NCI-H1930 (cell line): ENCODE measurements around the gene ECHS1.

ENCODE experiments used
- DNase-seq, 2 experiments: peaks; one replicate each; lab custom pipeline; 2025; lab: John Stamatoyannopoulos, UW

Gene ECHS1

GRCh38 chr10:133341983-133342382, 31.2 kb downstream of the ECHS1 start:
- no peak for DNase-seq

- DNase-seq, result no peak
Observed at GRCh38 chr10:133339708-133340380, 33.3 kb downstream of the ECHS1 start.

- no peak for DNase-seq
Observed at GRCh38 chr10:133338080-133339071, 34.8 kb downstream of the ECHS1 start.

GRCh38 chr10:133337370-133337725, 35.8 kb downstream of the ECHS1 start:
- DNase-seq, result no peak

DNA sequence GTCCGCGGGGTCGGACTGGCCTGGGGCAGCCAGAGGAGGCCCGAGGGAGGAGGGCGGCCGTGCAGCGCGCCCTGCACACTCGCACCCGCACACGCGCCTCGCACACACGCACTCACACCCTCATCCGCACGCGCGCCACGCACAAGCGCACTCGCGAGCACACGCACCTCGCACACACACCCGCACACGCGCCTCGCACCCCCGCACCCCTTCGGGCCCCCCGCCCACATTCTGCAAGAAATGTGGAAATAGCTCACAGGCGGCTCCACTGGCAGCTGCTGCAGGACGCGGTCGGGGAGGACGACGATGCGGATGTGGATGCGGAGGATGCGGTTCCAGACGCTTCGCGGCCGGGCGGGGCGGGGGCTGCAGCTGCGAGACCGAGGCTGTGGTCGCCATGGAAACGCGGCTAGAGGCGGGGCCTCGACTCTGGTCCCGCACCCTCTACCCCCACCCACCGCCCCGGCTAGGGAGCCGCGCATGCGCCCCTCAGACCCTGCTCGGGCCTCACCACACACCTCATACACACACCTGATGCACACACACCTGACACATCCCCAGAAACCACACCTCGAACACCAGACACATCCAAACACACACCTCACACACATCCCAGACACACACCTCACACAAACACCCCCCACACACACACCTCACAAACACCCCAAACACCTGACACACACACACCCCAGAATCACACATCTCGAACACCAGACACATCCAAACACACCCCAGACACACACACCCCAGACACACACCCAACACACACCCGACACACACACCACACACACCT, 36.4 kb downstream of the ECHS1 start, which contains the start of gene CALY:
TSS of gene CALY (minus strand) at position 320 of the 793 bp plus-strand sequence. CDS start 7,907 bp downstream, outside the sequence.
- DNase-seq, result peak; percentile 45 to 48

- no peak for DNase-seq
Observed at GRCh38 chr10:133336118-133336576, 37.0 kb downstream of the ECHS1 start.

DNA sequence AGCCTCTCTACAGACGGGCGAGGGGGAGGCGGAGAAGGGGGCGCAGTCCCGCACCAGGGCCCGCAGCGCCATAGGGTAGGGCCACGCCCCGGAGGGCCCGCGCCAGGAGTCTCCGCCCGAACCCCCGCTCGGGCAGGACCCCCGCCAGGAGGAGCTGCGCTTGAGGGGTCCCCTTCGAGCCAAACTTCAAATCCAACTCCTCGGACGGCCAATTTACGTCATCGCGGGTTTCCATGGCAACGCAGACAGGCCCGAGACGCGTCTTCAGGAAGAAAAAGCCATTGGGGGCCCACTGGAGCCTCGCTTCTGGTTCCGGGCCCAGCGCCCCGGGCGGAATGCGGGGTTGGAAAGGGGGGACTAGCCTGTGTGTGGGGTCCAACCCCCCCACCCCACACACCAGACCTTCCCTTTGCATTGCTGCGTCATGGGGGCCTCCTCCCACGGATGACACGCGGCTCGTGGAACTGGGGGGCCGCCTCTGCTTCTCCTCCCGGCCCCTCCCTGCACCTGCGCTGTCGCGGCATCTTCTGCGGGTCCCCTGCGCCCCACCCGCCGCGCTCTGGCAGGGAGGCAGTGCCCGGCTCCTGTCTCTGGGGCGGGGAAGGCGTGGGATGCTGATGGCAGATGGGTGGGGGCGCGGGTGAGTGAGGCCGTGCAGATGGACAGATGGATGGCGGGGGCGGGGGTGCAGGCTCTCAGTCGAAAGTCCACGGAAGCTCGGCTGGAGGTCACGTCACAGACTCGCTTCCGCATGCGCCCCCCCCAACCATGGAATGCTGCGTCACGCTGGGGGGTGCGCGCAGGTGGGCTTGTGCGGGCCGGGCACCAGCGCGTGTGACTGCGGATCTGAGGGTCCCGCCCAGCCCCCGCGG, 37.7 kb downstream of the ECHS1 start:
- no peak for DNase-seq

- no peak for DNase-seq
Observed at GRCh38 chr10:133334503-133335245, 38.5 kb downstream of the ECHS1 start.

- no peak for DNase-seq
Observed at GRCh38 chr10:133332936-133333699, 40.0 kb downstream of the ECHS1 start.

- peak; percentile 22 to 72 for DNase-seq
Observed at GRCh38 chr10:133329491-133330202, 43.5 kb downstream of the ECHS1 start.

DNA sequence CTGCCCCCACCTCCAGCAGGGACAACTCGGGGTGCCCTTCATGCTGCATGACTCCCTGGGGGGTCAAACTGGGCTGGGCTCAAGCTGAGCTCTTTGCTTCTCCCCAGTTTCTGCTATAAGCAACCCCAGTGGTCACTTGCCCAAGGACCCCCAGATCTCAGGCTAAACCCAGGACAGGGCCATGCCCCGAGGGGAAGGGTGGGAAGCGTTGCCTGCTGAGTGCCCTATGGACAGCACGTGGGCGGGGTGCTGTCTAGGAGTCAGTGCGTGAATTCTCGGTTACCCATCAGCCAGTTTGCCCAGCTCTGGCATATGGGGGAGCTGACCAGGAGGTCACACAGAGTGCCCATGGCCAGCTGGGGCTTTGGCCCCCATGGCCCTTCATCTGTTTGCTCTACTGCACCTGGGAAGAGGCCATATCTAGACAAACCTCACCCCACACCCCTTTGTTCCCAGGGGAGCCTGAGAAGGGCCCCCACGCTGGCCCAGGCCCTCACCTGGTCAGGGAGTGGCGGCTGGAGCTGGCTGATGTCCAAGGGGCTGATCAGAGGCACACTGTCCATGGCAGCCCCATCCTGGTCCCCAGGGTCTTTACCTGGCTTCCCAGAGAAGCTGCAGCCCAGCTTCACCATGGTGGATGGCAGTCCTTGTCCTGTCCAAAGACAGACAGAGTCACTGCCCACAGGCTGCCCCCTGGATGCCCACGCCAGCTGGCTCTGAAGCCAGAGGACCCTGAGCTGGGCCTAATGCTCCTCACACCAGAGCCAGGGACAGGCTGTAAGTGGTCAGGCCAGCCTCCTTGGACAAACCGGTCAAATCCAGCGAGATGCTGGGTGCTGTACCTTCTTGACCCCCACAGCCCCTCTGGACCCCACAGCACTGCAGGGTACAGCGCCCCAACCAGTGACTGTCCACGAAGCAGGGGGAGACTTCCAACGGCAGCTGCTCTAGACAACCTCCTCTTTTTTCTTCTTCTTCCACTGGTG, 44.5 kb downstream of the ECHS1 start:
- DNase-seq, result no peak

GRCh38 chr10:133327651-133328357, 45.4 kb downstream of the ECHS1 start:
- DNase-seq, result no peak

DNA sequence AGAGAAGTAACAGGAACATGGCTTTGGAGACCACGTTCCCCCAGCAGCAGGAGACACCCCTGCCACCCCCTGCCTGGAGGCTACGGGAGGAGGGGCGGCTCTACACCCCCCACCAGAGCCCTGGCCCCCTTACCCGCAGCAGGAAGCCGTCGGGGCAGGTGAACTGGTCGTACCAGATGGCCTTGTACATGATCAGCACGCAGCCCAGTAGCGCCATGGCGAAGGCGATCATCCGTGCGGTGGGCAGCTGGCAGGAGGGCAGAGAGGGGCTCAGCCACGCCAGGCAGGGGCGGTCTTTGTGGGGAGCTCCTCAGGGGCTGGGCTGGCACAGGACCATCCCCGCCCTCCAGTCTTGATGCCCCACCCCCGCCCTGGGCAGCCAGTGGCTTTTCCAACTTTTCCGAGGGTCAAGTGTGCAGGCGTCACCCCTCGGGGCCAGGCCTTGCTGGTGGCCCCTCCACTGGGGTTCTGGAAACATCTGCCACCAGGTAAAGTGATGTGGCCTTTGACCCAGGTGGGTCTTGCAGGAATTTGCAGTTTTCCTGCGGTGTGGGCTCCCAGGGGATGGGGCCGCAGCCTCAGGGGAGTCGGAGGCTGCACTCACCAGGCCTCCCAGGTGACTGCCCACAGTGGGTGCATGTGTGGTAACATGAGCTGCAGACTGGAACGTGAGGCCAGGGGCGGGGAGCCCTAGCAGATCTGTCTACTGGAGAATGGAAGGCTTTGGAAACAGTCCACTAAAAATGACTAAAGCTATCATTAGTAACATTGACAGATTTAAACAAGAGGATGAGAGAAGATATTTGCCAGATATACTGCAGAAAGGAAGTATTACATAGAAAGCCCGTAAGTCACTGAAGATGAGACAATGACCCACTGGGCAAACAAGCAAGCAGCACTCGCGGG, 46.2 kb downstream of the ECHS1 start:
- no peak for DNase-seq

- no peak for DNase-seq
Observed at GRCh38 chr10:133326223-133326551, 47.0 kb downstream of the ECHS1 start.

- DNase-seq, result no peak
Observed at GRCh38 chr10:133325440-133326222, 47.5 kb downstream of the ECHS1 start.
